Epithelial cell of esophagus (primary cell): ENCODE results near the gene MMP25.
A peak's percentile ranks its signal among the peaks of the same experiment; 100 is the strongest.

Source experiments
- DNase-seq: peaks from one replicate; pipeline ENCODE4 v3.0.0; 2010; ENCODE audit warnings: low read depth
- H3K4me3 ChIP-seq: 2 replicates; pipeline ENCODE4 v1.5.1; 2011; ENCODE audit warnings: mild to moderate bottlenecking, low read length, control low read depth
- TF ChIP-seq, protein P1 (sequence below): IDR thresholded peaks from 2 replicates; pipeline ENCODE4 v1.5.1; 2011; ENCODE audit warnings: low read depth, mild to moderate bottlenecking, low read length, control low read depth, inconsistent platforms; ENCODE audit not compliant: insufficient read depth; ENCODE audit errors: missing control alignments

Gene MMP25

DNA sequence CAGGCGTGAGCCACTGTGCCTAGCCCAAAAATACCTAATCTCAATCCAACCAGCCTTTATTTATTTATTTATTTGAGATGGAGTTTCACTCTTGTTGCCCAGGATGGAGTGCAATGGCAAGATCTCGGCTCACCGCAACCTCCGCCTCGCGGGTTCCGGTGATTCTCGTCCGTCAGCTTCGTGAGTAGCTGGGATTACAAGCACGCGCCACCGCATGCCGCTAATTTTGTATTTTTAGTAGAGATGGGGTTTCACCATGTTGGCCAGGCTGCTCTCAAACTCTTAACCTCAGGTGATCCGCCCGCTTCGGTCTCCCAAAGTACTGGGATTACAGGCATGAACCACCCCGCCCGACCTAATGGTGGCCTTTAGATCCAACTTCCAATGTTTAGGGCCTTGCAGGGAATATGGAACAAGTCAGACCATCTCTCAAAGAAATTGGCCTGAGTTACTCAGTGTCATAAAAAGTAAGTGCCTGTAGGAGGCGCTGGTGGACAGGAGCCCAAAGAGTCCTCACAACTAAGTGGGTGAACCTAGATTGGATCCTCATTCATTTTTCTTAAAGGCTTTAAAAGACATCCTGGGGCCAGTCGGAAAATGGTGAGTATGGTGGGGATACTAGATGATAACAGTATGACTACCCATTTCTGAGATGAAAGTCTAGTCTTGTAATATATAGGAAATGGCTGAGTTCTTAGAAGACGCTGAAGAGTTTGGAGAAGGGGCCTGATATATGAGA lies 48.1 kb downstream of the MMP25 start:
- no peak overlapping the region for H3K4me3 ChIP-seq
- TF ChIP-seq, protein P1, sequence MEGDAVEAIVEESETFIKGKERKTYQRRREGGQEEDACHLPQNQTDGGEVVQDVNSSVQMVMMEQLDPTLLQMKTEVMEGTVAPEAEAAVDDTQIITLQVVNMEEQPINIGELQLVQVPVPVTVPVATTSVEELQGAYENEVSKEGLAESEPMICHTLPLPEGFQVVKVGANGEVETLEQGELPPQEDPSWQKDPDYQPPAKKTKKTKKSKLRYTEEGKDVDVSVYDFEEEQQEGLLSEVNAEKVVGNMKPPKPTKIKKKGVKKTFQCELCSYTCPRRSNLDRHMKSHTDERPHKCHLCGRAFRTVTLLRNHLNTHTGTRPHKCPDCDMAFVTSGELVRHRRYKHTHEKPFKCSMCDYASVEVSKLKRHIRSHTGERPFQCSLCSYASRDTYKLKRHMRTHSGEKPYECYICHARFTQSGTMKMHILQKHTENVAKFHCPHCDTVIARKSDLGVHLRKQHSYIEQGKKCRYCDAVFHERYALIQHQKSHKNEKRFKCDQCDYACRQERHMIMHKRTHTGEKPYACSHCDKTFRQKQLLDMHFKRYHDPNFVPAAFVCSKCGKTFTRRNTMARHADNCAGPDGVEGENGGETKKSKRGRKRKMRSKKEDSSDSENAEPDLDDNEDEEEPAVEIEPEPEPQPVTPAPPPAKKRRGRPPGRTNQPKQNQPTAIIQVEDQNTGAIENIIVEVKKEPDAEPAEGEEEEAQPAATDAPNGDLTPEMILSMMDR, result peak; percentile 59
- DNase-seq, result peak; percentile 61

GRCh38 chr16:3095869-3096268 lies 49.5 kb downstream of the MMP25 start:
- DNase-seq, result no peak
- no peak overlapping the region for H3K4me3 ChIP-seq
- TF ChIP-seq, protein P1, result no peak

- H3K4me3 ChIP-seq, result no peak overlapping the region
- peak; percentile 26 for DNase-seq
- TF ChIP-seq, protein P1, result no peak
These were observed 50.0 kb downstream of the MMP25 start for GRCh38 chr16:3096362-3096761.

DNA sequence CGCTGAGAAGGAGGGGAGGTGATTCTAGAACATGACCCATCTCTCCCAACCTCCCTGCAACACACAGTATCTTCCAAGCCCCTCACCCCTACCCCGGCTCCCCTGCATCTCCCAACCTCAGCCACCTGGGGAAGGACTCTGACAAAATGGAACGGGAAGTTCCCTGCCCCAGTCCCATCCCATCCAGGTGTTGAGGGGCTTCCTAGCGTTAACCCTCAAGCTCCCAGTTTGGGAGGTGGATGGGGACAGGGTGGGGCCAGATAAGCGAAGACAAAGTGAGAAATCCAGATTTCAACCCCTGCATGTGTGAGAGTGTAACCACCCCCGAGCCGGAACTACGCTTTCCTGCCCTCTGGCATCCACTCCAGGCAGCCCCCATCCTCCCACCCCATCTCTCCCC lies 50.9 kb downstream of the MMP25 start:
- TF ChIP-seq, protein P1, result no peak
- no peak for DNase-seq

DNA sequence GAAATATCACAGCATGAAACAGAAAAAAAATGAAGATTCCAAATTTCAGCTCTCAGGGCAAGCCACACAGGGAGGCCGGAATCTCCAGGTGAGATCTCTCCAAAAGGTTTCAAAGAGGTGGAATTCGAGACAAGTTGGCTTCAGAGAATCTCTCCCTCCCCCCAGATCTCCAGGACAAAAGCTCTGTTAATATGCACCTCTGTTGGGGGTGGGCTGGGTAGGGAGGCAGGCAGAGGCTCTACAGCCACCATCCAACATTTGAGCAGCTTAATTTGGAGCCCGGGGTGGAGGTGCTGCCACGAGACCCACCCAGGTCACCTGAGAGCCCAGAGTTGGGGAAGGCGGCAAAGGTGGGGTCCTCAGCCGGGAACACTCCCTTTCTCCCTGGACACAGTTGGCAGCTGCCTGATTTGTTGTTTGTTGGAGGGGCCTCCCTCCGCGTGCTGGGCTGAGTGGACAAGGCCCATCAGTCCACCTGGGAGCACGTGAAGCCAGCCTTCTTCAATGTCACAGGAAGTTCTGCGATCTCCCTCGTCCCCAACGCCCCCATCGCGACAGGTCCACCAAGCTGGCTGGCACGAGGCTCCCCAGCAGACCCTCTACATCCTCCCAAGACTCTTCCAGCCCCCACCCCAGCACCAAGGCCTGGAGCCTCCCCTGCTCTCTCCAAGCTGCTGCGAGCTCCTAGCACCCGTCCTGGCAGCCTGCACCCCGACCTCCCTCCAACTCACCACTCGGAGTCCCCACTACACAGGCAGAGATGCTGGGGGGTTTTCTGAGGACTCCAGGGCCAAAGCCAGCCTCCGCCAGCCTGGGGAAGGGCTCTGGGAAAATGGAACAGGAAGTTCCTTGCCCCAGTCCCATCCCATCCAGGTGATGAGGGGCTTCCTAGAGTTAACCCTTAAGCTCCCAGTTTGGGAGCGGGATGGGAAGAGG lies 52.4 kb downstream of the MMP25 start, which contains the start of gene ZSCAN10:
TSS of gene ZSCAN10 (minus strand) at position 836 of the 936 bp plus-strand sequence. CDS start 6,357 bp downstream, outside the sequence.
- no peak for DNase-seq
- TF ChIP-seq, protein P1, result no peak
- H3K4me3 ChIP-seq, result peak within 1 kb of the TSS; percentile 22

More for the DNA sequence above, 50.9 kb downstream of the MMP25 start:
- H3K4me3 ChIP-seq, result no peak overlapping the region

GRCh38 chr16:3099395-3099731 lies 53.0 kb downstream of the MMP25 start:
- TF ChIP-seq, protein P1, result no peak
- no peak overlapping the region for H3K4me3 ChIP-seq
- DNase-seq, result no peak
